GM21529 (cell line): ENCODE data around the gene RALGPS1.

Experiments
- ATAC-seq: cut with Tn5 transposase; IDR thresholded peaks from one replicate; pipeline ENCODE4 v1.9.1; 2021; ENCODE audit not compliant: unreplicated experiment

Gene RALGPS1

DNA sequence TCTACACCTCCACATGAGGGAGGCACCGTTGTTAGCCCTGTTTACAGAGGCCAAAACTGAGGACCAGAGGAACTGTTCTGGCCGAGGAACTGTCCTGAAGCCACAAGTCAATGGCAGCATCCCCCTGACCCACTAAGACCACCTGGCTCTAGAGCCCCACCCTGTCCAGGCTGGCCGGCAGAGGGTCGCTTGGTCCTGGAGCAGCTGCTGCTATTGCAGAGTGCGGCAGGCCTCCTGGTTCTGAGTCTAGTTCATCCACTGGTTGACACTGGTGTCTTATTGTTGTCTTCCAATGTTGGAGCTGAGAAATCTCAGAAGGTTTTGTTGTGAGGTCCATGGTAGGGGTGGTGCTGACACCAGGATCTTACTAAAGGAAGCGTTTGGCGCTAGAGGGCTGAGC is 234.4 kb downstream of the RALGPS1 start:
- no peak for ATAC-seq

DNA sequence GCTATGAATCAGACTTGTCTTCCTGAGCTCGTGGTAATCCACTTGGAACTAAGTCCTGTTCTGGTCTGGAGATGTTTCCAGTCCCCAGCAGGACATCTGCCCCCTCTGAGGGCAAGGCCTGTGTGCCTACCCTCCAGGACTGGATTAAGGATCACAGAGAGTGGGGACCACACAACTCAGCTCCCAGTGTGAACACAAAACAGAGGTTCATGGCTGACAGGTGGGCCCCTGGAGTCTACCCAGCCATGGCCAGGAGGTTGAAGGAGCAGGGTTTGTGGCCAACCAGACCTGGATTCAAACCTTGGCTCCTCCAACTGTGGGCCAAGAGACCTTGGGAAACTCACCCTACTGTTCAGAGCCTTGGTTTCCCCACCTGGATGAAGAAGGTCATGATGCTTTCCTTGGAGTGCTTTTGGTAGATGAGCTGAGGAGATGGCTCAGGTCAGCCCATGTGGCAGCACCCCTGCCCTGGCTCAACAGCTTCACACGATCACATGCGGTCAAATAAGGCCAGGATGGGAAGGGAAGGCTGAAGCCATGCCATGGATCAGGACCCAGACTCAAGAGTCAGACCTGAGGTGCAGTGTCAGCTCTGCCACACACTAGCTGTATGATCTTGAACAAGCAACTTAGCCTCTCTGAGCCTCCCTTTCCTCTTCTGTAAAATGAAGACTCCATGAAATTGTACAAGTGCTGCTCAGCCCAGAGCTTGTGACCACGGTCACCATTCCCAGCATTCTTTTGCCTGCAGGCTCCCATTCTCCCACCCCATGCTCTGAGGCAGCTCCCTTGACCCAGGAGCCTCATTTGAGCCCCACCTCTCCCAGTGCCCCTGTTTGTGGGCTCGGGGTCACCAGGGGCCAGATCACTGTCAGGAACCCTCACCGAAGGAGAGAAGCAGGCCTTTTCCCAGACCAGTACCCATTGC is 235.1 kb downstream of the RALGPS1 start:
- no peak for ATAC-seq

DNA sequence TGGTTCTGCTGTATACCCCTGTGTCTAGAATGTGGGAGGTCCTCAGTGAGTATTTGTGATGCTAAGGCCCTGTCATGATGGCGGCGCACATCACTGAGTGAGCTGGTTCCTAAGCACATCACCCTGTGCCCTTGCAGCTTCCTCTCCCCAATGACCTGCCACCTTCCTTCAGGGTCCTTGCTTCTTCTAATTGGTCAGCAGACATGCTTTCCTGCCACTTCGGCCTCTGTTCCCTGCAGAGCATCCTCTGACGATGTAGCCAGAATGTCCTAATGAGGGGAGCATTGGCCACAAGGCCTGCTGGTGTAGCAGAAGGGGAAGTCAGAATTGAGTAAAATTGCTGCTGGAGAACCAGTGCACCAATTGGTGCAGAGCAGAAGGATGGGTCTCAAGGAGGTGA is 238.9 kb downstream of the RALGPS1 start:
- ATAC-seq: no peak

GRCh38 chr9:127154003-127154389 is 239.4 kb downstream of the RALGPS1 start:
- ATAC-seq: peak; percentile 43

DNA sequence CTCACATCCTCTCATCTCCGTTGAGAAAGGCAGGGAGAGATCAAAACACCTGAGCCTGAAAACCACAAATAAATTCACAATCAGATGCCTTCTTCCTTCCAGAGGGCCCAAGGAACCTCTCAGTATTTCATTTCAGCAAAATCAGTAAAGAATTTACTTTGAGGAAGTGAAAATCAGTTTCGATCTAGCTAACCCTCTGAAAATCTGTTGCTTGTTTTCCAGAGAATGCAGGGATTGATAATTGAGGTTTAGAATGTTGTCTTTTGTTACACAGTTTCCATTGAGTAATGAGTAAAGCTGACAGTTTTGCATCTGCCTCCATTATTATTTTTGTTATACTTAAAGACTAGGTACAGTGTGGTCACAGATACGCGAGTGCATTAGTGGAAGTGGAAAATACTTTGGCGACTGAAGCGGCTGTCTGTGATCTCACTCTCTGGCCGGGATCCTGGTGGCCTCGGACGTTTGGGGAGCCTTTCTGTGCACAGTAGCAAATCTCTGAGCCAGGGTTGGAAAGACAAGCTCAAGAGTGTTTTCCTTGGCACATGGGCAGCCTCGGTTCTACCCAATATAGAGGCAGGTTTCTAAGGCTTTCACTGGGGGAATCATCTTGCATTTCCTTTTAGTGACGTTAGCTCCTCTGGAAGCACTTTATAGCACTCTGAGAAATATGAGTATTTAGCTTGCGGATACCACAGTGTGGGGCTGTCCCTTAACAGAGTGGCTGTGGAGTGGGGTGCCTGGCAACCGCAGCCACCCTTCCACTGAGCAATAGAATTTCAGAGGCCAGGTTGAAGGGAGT is 240.0 kb downstream of the RALGPS1 start:
- peak; percentile 68 for ATAC-seq

DNA sequence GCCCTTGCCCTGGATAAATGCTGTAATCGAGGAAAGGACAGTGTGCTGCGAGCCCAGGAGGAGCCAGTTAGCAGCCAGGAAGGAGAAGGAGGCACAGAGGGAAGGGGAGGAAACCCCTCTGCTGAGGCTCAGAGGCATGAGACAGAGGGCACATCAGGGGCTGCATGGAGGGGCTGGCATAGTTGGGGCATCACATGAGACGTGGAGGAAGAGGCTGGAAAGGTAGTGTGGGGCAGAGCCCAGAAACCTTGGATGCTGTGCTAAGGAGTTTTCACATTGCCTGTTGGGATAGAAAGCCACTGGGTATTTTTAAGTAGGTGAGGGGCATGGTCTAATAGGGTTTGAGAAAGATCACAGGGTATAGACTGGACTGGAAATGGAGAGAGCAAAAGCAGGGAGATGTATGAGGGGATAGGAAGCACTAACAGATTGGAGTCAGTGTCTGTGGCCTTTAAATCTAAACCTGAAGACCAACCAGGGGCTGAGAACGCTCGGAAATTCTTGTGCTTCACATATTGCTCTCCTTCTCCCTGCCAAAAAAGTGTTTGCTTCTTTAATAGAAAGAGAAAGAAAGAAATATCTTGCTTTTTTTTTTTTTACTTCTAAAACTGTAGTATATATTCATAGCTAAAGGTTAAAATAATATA is 240.9 kb downstream of the RALGPS1 start:
- ATAC-seq: no peak

- ATAC-seq: no peak
These were observed 244.3 kb downstream of the RALGPS1 start for GRCh38 chr9:127158786-127159324.

DNA sequence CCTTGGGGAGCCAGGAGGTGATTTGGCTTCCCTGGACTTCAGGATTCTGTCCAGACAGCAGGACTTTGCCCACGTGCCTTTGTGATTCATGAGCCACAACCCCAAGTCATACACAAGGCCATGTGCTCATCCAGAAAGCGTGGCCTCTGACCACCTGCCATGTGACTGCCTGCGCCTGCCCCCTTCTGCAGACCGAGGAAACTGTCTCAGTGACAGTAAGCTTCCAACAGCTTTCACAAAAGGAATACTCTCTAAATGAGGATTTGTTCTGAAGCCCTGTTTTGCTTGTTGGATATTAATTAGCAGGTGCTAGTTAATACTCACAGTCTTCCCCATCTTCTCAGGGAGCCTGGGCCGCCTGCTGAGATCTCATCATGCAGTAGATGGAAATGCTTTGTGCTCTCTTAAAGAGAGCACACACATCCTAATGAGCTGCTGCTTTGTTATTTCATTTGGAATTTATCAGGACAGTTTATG is 244.8 kb downstream of the RALGPS1 start:
- no peak for ATAC-seq

- no peak for ATAC-seq
These were observed 245.5 kb downstream of the RALGPS1 start for GRCh38 chr9:127159949-127160610.

GRCh38 chr9:127161081-127161624 is 246.6 kb downstream of the RALGPS1 start:
- ATAC-seq: no peak

DNA sequence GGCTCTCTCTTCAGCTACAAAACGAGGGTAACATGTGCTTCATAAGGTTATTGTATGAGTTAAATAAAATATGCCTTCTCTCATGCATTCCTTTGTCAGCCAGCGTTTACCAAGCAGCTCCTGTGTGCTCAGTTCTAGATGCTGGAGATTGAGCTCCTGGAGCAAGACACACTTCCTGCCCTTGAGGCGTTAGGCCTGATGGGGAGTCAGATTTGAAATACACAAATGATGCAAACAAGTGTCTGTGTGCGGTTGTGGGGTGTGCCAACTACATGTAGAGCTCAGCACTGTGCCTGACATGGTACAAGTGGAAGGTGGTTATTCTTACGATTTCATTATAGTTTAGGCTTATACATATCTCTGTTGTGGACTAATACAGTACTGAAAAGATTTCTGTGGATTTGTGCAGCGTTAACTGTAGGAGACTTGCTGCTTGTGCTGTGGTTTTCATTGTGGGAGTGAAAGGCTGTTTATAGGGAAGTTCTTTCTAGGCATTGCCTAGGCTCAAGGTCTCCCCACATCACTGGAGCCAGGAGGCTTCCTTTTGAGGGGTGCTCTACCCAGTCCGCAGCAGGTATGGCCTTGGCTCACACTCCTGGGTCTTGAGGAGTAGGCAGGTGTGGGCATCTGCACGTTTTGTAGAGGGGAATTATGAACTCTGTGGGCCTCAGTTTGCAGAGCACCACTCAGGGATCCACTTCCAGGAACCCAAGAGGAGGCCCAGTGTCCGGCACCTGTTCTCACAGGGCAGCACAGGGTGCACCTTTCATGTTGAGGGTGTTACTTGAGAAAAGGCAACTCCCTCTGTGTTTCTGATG is 247.7 kb downstream of the RALGPS1 start:
- no peak for ATAC-seq

DNA sequence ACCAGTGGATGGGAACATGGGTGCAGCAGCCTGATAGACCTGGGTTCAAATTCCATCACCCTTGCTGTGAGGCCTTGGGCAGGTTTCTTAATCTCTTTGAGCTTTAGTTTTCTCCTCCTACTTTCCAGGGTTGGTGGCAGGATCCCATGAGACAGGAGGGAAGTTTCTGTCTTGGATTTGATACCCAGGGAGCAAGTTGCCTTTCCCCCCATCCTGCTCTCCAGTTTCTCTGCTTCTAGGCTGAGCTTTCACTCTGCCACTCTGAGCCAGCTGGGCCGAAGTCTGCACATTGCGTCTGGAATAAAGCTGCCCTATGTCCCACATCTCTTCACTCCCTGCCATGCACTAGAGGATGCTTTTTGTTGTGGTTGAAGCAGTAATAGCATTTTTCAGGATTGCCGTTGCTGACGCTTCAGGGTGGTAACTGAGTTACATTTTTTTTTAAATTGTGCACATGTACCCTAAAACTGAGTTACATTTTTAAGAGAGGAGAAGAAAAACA is 248.3 kb downstream of the RALGPS1 start:
- ATAC-seq: no peak

DNA sequence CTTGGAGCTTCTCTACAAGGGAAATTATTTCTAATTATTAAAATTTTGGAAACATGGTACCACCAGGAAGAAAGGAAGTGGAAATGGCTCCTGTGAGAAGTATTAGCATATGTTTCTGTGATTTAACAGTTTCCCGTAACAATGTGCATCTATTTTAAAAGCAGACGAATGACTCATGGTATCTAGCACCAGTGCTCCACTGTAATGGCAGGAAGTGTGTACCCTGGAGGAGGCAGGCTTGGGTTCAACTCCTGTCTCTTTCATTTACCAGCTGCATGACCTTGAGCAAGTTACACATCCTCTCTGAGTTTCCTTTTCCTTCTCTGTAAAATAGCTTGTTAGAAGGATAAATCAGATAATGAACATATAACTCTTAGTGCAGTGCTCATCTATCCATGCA is 248.8 kb downstream of the RALGPS1 start:
- ATAC-seq: no peak

DNA sequence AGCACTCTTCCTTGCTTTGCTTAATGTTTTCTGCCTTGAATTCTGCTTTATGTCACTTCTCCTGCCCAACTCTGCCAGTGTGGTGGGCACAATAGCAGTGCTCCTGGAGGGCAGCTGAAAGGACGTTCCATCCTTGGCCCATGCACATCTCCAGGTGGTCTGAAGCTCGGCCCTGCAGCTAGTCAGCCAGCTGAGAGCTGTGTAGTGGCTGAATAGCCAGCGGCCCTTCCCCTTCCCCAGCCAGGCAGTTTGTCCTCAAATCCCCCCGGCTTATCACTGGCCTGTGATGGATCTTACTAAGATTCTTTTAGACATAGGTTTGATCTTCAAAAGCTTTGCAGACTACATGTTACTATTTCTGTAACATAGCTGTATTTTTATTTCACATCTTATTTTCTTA is 250.5 kb downstream of the RALGPS1 start:
- no peak for ATAC-seq

DNA sequence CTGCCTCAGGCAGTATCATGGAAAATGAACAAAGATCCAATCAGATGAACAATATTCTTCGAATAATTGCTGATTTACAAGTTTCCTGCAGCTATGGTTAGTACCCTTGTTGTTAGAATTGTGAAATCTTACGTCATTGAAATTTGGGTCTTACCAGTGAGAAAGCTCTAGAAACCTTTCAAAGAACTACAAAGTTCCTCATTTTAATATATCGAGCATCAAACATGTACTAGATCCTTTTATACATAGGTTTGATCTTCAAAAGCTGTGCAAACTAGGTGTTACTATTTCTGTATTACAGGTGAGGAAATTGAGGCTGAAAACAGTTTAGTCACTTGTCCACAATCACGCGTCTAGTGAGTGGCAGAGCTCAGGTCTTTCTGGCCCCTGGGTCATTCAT is 251.5 kb downstream of the RALGPS1 start:
- ATAC-seq: no peak

- peak; percentile 81 for ATAC-seq
These were observed 252.3 kb downstream of the RALGPS1 start for GRCh38 chr9:127166651-127167524.

- no peak for ATAC-seq
These were observed 253.2 kb downstream of the RALGPS1 start for GRCh38 chr9:127167560-127168326.
